CD14-positive monocyte (primary cell): ENCODE data around the gene SCN1B. TPM values are rescaled to one million over a fixed set of nuclear protein-coding genes. Genes with fewer than 3 reads are reported as not detected.

Experiments
- DNase-seq, 3 donors: peaks; one replicate each; pipeline ENCODE4 v3.0.0-alpha.2; 2011 to 2022
- H2AFZ ChIP-seq: 2 replicates; pipeline ENCODE4 v1.6.0; 2012; ENCODE audit warnings: mild to moderate bottlenecking, low read depth, low read length, inconsistent platforms; ENCODE audit not compliant: insufficient read depth, poor library complexity, severe bottlenecking
- H3K27ac ChIP-seq, 2 donors: 1 replicate in 1 of 2; 2 replicates in 1 of 2; pipeline ENCODE4 v1.5.1; 2012 to 2013; ENCODE audit warnings: low read length in 2 of 2, control low read depth in 1 of 2, inconsistent platforms in 1 of 2, low read depth in 1 of 2, mild to moderate bottlenecking in 1 of 2
- H3K27me3 ChIP-seq, 2 donors: one replicate each; pipeline versions ENCODE4 v1.6.0 to v1.6.1; 2011 to 2013; ENCODE audit warnings: low read length in 2 of 2; ENCODE audit not compliant: control insufficient read depth in 2 of 2, insufficient read depth in 2 of 2
- H3K36me3 ChIP-seq, 2 donors: replicated peaks in 1 of 2; 1 replicate in 1 of 2; 2 replicates in 1 of 2; pipeline versions ENCODE4 v1.5.1 to v1.6.1; 2012 to 2013; ENCODE audit warnings: low read length in 2 of 2, control low read depth in 1 of 2, inconsistent platforms in 1 of 2, mild to moderate bottlenecking in 1 of 2; ENCODE audit not compliant: insufficient read depth in 2 of 2, control insufficient read depth in 1 of 2
- H3K4me1 ChIP-seq, 2 donors: 1 replicate in 1 of 2; 2 replicates in 1 of 2; pipeline versions ENCODE4 v1.5.1 to v1.6.1; 2012 to 2013; ENCODE audit warnings: low read length in 2 of 2, control low read depth in 1 of 2, inconsistent platforms in 1 of 2, mild to moderate bottlenecking in 1 of 2, moderate library complexity in 1 of 2; ENCODE audit not compliant: insufficient read depth in 2 of 2, control insufficient read depth in 1 of 2
- H3K4me2 ChIP-seq: replicated peaks from 2 replicates; pipeline ENCODE3; 2012; ENCODE audit warnings: low read length, moderate library complexity, mild to moderate bottlenecking; ENCODE audit not compliant: poor library complexity, severe bottlenecking; ENCODE audit errors: extremely low read depth
- H3K4me3 ChIP-seq, 3 experiments: fragments of 200-600 bp in 1 of 3; sonication (generic) in 1 of 3; replicated peaks in 1 of 3; 1 replicate in 2 of 3; 2 replicates in 1 of 3; pipeline ENCODE4 v1.5.1; 2011 to 2013; ENCODE audit warnings: low read length in 3 of 3, mild to moderate bottlenecking in 3 of 3, control low read depth in 2 of 3, low read depth in 2 of 3, inconsistent platforms in 1 of 3, moderate library complexity in 1 of 3
- H3K79me2 ChIP-seq: 2 replicates; pipeline ENCODE4 v1.6.0; 2012; ENCODE audit warnings: mild to moderate bottlenecking, control low read depth, inconsistent platforms, low read length, moderate library complexity; ENCODE audit not compliant: insufficient read depth
- H3K9ac ChIP-seq: 2 replicates; pipeline ENCODE4 v1.6.0; 2017; ENCODE audit warnings: low read length, mild to moderate bottlenecking; ENCODE audit not compliant: insufficient read depth, poor library complexity, severe bottlenecking
- H3K9me3 ChIP-seq, 2 donors: replicated peaks in 1 of 2; 1 replicate in 1 of 2; 2 replicates in 1 of 2; pipeline versions ENCODE4 v1.5.1 to v1.6.1; 2012 to 2013; ENCODE audit warnings: low read length in 2 of 2, control low read depth in 1 of 2; ENCODE audit not compliant: control insufficient read depth in 1 of 2, insufficient read depth in 1 of 2
- H4K20me1 ChIP-seq: 2 replicates; pipeline ENCODE4 v1.6.0; 2012; ENCODE audit warnings: mild to moderate bottlenecking, low read length, control low read depth, moderate library complexity; ENCODE audit not compliant: insufficient read depth
- H3K27ac Mint-ChIP-seq, 7 donors: one replicate each; pipeline ENCODE4 v1.8.0; 2020; ENCODE audit warnings: mild to moderate bottlenecking in 7 of 7, mixed read lengths in 7 of 7, moderate library complexity in 6 of 7, inconsistent platforms in 2 of 7
- H3K27me3 Mint-ChIP-seq, 3 donors: one replicate each; pipeline ENCODE4 v1.8.0; 2021 to 2022; ENCODE audit warnings: low read depth in 3 of 3, mild to moderate bottlenecking in 3 of 3, mixed read lengths in 3 of 3, moderate library complexity in 3 of 3, inconsistent platforms in 1 of 3
- H3K36me3 Mint-ChIP-seq, 2 donors: one replicate each; pipeline ENCODE4 v1.8.0; 2020; ENCODE audit warnings: mixed read lengths in 2 of 2, inconsistent platforms in 1 of 2, mild to moderate bottlenecking in 1 of 2
- H3K4me1 Mint-ChIP-seq: one replicate; pipeline ENCODE4 v1.8.0; 2020; ENCODE audit warnings: mild to moderate bottlenecking, mixed read lengths
- H3K4me3 Mint-ChIP-seq, 2 donors: one replicate each; pipeline ENCODE4 v1.8.0; 2020; ENCODE audit warnings: mild to moderate bottlenecking in 2 of 2, mixed read lengths in 2 of 2, moderate library complexity in 1 of 2
- H3K9me3 Mint-ChIP-seq, 7 donors: one replicate each; pipeline ENCODE4 v1.8.0; 2020 to 2022; ENCODE audit warnings: mixed read lengths in 7 of 7, mild to moderate bottlenecking in 6 of 7, moderate library complexity in 6 of 7, inconsistent platforms in 2 of 7
- WGBS: methylation state at CpG from one replicate; pipeline ENCODE4 v1.1.5; 2013; ENCODE audit warnings: missing lambda C conversion rate; ENCODE audit not compliant: insufficient coverage; 5-methylcytosine and 5-hydroxymethylcytosine counted together
- intact Hi-C, 2 donors: fragments of 100-400 bp; cut with micrococcal nuclease; formaldehyde crosslinking; loops; one replicate each; pipeline versions ENCODE4 v1.15.0 to v1.15.1; 2023
- polyA plus RNA-seq, 3 donors: library from polyadenylated mRNA; depleted of rRNA in 1 of 3; unstranded in 2 of 3; stranded (reverse) in 1 of 3; fragments of 300-500 nt in 2 of 3; fragments of >200 nt in 1 of 3; fragmentation: Illumina TruSeq in 2 of 3; gene quantifications; 1 replicate in 2 of 3; 2 replicates in 1 of 3; pipeline ENCODE4 v1.2.3, GENCODE V29; 2012 to 2021
- TF ChIP-seq, protein P1 (sequence below): fragments of 200-600 bp; IDR thresholded peaks from one replicate; pipeline ENCODE4 v1.8.0; 2022; ENCODE audit warnings: antibody characterized with exemption, mild to moderate bottlenecking

The SCN1B gene
- polyA plus RNA-seq, 3 donors, result 0.08 to 0.68 TPM; not detected in 1

DNA sequence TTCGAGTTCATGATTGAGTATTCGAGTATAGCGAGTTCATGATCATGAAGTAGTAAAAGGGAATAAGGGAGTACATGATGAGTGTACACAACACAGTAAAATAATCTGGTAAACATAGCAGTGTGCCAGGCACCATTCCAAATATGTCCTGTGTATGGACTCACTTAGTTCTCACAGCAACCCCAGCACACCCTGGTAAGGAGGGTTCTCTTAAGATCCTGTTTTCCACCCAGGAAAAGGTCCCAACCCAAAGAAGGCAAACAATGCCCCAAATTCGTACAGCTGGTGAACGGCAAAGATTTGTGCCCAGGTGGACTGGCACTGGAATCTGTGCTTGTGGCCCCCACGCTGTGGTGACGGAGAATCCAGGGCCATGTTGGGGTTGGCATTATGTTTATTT is 32.7 kb downstream of the SCN1B start:
- H3K79me2 ChIP-seq, result no peaks in the 10 kb centered on the region
- Mint-ChIP-seq H3K27ac (no peak overlapping the region), H3K36me3 (no peaks in the 10 kb centered on the region), H3K4me1 (peaks cover 7% of the 10 kb centered on the region), H3K4me3 (no peak overlapping the region), H3K27me3 (peaks cover 0 to 10% (median 8%) of the 10 kb centered on the region in 3 donors), H3K9me3 (peaks cover 0 to 8% (median 5%) of the 10 kb centered on the region in 7 donors)
- TF ChIP-seq, protein P1, sequence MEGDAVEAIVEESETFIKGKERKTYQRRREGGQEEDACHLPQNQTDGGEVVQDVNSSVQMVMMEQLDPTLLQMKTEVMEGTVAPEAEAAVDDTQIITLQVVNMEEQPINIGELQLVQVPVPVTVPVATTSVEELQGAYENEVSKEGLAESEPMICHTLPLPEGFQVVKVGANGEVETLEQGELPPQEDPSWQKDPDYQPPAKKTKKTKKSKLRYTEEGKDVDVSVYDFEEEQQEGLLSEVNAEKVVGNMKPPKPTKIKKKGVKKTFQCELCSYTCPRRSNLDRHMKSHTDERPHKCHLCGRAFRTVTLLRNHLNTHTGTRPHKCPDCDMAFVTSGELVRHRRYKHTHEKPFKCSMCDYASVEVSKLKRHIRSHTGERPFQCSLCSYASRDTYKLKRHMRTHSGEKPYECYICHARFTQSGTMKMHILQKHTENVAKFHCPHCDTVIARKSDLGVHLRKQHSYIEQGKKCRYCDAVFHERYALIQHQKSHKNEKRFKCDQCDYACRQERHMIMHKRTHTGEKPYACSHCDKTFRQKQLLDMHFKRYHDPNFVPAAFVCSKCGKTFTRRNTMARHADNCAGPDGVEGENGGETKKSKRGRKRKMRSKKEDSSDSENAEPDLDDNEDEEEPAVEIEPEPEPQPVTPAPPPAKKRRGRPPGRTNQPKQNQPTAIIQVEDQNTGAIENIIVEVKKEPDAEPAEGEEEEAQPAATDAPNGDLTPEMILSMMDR, result no peak
- DNase-seq, result no peak
- WGBS, result 96% methylated on average over 4 of the region's 7 CpGs
- no peak overlapping the region for H3K9ac ChIP-seq
- H3K27me3 ChIP-seq, result no peaks in the 10 kb centered on the region
- no peaks in the 10 kb centered on the region for H4K20me1 ChIP-seq
- no peak overlapping the region for H3K27ac ChIP-seq
- H3K4me2 ChIP-seq, result no peak overlapping the region
- no peaks in the 10 kb centered on the region for H3K4me1 ChIP-seq
- H3K36me3 ChIP-seq, result no peaks in the 10 kb centered on the region
- no peak overlapping the region for H3K4me3 ChIP-seq
- H3K9me3 ChIP-seq, result peaks cover 0 to 4% of the 10 kb centered on the region in 2 donors
- intact Hi-C loops, result no loop called here
- H2AFZ ChIP-seq, result no peak overlapping the region

DNA sequence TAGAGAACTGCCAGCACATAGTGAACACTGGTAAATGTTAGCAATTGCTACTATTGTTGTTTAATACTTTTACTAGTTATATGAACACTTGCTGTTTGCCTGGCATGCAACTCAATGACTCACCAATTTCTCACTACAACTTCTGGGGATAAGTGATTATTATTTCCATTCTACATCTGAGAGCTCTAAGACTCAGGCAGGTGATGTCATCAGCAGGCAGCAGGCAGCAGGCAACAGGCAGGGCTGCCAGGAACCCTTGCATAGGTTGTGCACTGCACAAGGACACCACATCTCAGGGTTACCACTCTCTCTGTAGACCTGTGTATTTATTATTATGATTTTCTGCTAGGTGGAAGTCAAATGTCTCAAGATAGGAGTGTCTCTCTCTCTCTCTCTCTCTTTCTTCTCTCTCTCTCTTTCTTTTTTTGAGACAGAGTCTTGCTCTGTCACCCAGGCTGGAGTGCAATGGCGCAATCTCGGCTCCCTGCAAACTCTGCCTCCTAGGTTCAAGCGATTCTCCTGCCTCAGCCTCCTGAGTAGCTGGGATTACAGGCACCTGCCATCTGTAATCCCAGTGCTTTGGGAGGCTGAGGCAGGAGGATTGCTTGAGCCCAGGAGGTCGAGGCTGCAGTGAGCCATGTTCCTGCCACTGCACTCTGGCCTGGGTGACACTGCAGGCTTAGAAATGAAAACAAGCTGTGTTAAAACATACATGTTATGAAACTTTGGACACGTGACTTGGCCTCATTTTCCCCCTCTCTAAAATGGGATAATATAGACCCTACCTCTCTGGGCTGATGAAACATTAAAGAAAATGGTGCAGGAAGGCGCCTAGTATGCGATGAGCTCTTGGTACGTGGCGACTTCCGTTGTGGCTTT is 33.9 kb downstream of the SCN1B start:
- Mint-ChIP-seq H3K27me3 (peaks cover 0 to 9% (median 8%) of the 10 kb centered on the region in 3 donors), H3K36me3 (no peaks in the 10 kb centered on the region), H3K27ac (no peak overlapping the region), H3K4me3 (no peak overlapping the region), H3K4me1 (peaks cover 7% of the 10 kb centered on the region), H3K9me3 (peaks cover 0 to 8% (median 5%) of the 10 kb centered on the region in 7 donors)
- Histone ChIP-seq H4K20me1 (no peaks in the 10 kb centered on the region), H3K4me3 (no peak overlapping the region), H2AFZ (no peak overlapping the region), H3K27ac (no peak overlapping the region), H3K4me2 (no peak overlapping the region), H3K4me1 (no peaks in the 10 kb centered on the region), H3K9ac (no peak overlapping the region), H3K27me3 (no peaks in the 10 kb centered on the region), H3K9me3 (peaks cover 0 to 4% of the 10 kb centered on the region in 2 donors), H3K36me3 (no peaks in the 10 kb centered on the region), H3K79me2 (no peaks in the 10 kb centered on the region)
- intact Hi-C loops, result no loop called here
- DNase-seq, result no peak
- TF ChIP-seq, protein P1, result no peak
- WGBS, result 80% methylated on average over 2 of the region's 10 CpGs
